Spleen (tissue), 7 donors: ENCODE results near the gene SERPINA3.

Experiments
- POLR2A ChIP-seq, 3 donors: fragments of 450-650 bp; IDR thresholded peaks; one replicate each; pipeline ENCODE4 v1.5.1; 2017; ENCODE audit warnings: antibody characterized with exemption in 3 of 3, mild to moderate bottlenecking in 1 of 3
- POLR2AphosphoS5 ChIP-seq, 3 donors: sonication (generic); formaldehyde crosslinking; IDR thresholded peaks; one replicate each; pipeline ENCODE4 v1.5.1; 2017; ENCODE audit warnings: antibody characterized with exemption in 3 of 3
- TF ChIP-seq, protein P1 (sequence below), 11 experiments: fragments of 200-600 bp in 7 of 11; fragments of 450-650 bp in 4 of 11; sonication (generic) in 4 of 11; IDR thresholded peaks in 8 of 11; conservative IDR thresholded peaks in 3 of 11; 1 replicate in 7 of 11; 2 replicates in 4 of 11; pipeline versions ENCODE4 v1.4.0 to v1.8.0; 2016 to 2021; ENCODE audit warnings: antibody characterized with exemption in 11 of 11, inconsistent platforms in 4 of 11, mild to moderate bottlenecking in 1 of 11
- donor health status: DM: no; HTN: no; CAD: no; lungs with moderate emphysema.
- donor health status: DM: no; HTN: no; CAD: no.
- donor health status: DM: no; HTN: no; CAD: no.

DNA sequence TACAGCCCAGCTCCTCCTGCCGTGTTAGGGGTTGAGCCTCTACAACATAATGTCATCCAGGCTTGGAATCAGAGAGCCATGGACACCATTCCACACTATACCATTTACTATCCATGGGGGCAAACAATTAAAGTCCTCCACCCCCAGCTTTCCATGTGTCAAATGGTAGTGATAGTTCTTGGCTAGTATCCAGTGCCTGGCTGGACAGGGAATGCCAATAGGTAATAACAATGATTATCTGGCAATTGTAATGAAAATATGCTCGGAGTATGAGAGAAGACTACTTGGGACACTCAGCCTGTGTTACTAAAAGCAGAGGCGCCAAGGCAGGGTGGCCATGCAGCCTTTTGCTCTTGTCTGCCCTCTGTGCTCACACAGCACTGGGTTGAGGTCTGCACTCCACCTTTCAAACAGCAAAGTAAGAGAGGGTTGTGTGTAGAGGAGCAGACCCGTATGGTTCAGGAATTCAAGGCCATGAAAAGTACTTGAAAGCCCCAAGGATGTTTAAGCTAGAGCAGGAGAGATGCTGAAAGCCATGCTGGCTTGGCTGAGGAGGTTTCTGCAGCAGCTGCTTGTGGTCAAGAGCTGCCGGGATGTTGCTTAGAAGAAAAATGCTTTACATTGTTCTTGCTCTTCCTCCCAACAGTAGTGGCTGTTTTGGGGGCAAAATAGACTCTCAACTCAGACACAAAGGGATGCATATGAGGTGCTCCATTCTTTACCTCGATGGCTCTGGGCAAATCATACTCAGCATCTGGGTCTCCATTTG, 10.6 kb downstream of the SERPINA3 start:
- no peak for TF ChIP-seq POLR2AphosphoS5 (IDR thresholded peaks at IDR 0.05)
- TF ChIP-seq POLR2A (IDR thresholded peaks at IDR 0.05) = no peak
- TF ChIP-seq, protein P1, sequence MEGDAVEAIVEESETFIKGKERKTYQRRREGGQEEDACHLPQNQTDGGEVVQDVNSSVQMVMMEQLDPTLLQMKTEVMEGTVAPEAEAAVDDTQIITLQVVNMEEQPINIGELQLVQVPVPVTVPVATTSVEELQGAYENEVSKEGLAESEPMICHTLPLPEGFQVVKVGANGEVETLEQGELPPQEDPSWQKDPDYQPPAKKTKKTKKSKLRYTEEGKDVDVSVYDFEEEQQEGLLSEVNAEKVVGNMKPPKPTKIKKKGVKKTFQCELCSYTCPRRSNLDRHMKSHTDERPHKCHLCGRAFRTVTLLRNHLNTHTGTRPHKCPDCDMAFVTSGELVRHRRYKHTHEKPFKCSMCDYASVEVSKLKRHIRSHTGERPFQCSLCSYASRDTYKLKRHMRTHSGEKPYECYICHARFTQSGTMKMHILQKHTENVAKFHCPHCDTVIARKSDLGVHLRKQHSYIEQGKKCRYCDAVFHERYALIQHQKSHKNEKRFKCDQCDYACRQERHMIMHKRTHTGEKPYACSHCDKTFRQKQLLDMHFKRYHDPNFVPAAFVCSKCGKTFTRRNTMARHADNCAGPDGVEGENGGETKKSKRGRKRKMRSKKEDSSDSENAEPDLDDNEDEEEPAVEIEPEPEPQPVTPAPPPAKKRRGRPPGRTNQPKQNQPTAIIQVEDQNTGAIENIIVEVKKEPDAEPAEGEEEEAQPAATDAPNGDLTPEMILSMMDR (IDR thresholded peaks at IDR 0.05 in 8 of 11, conservative IDR thresholded peaks at IDR 0.05 in 3 of 11) = no peak
